GM19238 (cell line): ENCODE data around the gene VPS36.
"Not testable (repeated sequence)": the region's sequence is repeated elsewhere in the genome, so short reads cannot be mapped to it uniquely, and the experiment has no call there.

Experiments used
- DNase-seq: peaks from one replicate; pipeline ENCODE4 v3.0.0; 2011; ENCODE audit warnings: low spot score; ENCODE audit not compliant: insufficient read length

The VPS36 gene

GRCh38 chr13:52446265-52446664 lies 4.2 kb downstream of the VPS36 start:
- DNase-seq: no peak

- DNase-seq: no peak
Observed at GRCh38 chr13:52432456-52432855, 18.0 kb downstream of the VPS36 start.

- DNase-seq: no peak
Observed at GRCh38 chr13:52428295-52428694, 22.1 kb downstream of the VPS36 start.

DNA sequence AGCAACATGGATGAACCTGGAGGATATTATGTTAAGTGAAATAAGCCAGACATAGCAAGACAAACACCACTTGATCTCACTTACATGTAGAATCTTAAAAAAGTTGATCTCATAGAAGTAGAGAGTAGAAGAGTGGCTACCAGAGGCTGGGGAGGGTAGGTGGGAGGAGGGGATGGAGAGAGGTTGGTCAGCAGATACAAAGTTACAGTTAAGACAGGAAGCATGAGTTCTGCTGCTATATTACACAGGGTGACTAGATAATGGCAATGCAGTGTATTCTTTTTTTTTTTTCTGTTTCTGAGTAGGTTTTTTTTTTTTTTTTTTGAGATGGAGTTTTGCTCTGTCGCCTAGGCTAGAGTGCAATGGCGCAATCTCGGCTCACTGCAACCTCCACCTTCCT lies 29.2 kb downstream of the VPS36 start:
- DNase-seq: no peak

DNA sequence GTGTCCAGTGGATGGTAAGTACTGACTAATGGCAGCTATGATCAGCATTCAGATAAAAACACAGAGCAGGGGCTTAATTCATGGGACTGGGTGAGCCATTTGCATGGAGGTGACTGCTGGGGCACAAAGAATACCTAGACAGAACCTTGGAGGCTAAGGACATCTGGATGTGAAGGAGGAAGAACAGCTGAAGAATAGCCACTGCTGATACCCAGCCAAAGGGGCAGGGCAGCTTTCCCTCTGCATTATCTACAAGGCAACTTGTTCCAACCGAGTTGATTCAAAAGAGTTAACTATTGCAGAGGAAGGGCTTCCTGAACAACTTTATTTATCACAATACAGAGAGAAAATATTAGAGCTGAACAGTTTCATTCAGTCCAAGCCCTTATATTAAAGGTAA lies 31.4 kb downstream of the VPS36 start:
- no peak for DNase-seq

DNA sequence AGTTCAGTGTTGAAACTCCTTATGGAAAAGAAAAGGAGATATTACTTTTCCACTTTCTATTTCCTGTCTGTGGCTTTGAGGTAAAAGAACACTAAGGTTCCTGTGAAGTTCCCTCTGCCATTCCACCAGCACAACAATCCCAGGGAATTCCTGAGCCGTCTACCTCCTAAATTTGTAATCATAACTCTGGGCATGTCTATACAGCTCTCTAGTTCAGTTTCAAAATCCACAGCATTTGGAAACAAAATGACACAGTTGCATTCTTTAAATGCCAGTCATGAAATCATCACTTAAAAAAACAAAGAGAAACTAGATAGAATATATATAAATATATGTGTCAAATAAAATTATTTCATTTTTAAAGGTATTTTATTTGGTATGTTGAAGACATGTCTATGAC lies 35.5 kb downstream of the VPS36 start:
- no peak for DNase-seq

DNA sequence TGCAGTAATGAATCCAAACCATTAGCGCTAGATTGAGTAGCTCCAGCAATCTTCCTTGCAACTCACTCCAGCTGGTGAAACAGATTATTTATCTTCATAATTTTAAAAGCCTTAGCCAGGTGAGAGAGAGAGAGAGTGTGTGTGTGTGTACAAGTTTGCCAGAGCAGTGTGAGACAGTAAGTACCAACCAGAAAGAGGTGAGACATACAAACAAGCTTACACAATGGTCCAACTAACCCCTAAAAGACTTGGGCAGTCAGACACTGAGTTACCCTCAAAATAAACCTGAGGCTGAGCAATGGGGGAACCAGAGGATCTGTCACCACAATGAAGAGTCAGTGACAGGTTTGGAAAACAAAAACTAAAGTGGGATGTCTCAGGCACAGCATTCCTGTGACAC lies 36.4 kb downstream of the VPS36 start:
- no peak for DNase-seq

DNA sequence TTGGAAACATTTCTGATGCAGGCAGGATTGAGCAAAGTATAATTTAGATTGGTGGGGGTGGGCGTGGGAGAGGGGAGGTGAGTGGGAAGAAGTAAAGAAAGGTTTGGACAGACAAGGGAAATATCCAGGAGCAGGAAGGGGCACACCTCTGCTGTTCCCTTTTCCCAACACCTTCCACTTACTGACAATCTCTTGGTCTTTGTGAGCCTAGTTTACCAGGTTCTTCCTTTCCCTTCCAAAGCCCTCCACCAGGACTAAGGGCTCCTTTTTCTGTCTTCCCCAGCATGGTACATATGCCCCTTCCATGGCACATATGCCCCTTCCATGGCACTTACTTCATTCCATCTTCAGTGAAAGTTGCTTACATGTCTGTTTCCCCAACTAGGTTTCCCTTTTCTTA lies 38.3 kb downstream of the VPS36 start:
- DNase-seq: no peak

GRCh38 chr13:52411629-52412028 lies 38.8 kb downstream of the VPS36 start:
- DNase-seq: peak; percentile 16

GRCh38 chr13:52408071-52408658 lies 42.3 kb downstream of the VPS36 start:
- not testable (repeated sequence) for DNase-seq

- not testable (repeated sequence) for DNase-seq
Observed at GRCh38 chr13:52407436-52407835, 43.0 kb downstream of the VPS36 start.

GRCh38 chr13:52406629-52407028 lies 43.8 kb downstream of the VPS36 start:
- no peak for DNase-seq

DNA sequence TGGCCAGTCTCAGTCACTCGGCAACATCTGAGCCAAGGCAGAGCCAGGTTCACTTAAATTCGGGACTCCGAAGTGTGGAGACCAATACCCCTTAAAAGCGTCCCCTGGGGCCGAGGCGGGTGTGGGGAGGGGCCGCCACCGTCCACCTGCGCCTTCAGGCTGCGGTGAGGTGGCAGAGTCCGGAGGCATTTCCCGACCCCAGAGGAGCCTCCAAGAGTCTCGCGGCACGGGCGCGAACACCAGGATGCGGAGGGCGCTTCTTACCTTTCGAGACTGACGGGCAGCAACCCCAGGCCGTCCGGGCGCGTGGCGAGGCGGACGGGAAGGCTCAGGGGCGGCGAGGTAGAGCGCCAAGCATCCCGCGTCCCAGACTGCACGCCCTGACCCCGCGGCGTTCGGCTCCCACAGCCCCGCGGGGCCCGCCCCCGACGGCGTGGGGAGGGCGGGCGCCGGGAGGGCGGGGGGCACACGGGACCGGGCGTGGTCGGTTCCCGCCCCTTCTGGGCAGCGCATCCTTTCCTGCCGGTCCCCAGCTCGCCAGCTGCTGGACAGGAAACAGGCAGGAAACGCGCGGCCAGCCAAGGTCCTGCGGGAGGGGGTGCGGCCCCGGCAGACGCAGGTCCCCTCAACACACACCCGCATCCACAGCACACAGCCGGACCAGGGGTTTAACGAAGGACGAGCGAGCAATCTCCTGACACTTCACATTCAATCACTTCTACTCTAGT lies 44.5 kb downstream of the VPS36 start, which contains the start of gene THSD1:
Gene THSD1 (minus strand): TSS at position 406 of the 728 bp plus-strand sequence. CDS start 3,572 bp downstream, outside the sequence.
- peak; percentile 13 for DNase-seq

DNA sequence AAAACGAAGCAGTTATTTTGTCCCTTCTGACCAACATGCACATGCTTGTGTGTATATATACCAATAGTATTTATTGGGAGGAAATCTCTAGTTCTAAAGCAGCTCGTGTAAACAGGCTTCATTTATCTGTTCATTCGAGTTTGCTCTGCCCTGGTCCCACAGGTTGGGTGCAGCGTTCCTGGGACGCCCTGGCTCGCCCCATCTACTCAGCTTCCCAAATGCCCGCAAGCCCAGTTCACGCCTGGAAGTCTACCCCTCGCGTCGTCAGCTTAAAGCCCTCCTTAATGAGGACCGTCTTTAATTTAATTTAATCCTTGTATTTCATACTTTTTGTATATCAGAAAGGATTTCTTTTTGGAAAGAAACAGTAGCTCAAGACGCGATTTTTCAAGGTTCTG lies 45.1 kb downstream of the VPS36 start:
- DNase-seq: no peak

DNA sequence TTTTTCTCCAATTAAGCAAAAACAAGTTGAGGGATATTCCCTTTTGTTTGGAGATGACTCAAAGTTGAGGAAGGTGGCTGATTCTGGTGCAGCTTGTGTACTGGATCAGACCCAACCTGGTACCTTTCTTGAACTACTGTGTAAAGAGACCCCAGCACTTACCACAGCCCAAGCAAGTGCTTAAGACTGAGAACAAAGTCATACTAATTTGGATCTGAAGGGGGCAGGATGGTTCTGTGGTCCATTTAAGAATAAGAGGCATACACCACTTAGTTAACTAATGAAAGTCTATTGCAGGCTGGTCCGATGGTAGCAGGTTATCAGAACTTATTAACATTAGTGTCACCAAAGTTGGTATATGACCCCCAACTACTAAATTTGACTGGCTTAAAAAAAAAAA lies 50.7 kb downstream of the VPS36 start:
- DNase-seq: no peak

DNA sequence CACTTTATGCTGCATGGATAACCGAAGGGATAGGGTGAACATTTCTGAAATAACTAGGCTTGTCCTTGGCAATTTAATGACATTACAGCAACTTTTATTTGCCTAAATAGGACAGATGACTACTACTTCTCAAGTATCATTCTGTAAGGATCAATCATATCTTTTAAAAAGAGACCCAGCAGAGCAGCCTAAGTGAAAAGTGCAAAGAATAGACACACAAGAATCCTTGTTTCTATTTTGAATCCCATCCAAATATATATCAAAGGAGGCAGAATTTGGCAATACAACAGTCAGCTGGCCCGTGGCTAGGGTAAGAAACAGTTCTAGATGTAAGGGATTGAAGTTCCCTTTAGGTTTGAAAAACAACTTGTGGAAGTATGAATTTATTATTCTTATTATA lies 51.4 kb downstream of the VPS36 start:
- no peak for DNase-seq

GRCh38 chr13:52395704-52396103 lies 54.7 kb downstream of the VPS36 start:
- DNase-seq: no peak

- no peak for DNase-seq
Observed at GRCh38 chr13:52394586-52394985, 55.8 kb downstream of the VPS36 start.

- no peak for DNase-seq
Observed at GRCh38 chr13:52393572-52394357, 56.7 kb downstream of the VPS36 start.

- DNase-seq: no peak
Observed at GRCh38 chr13:52387721-52388120, 62.7 kb downstream of the VPS36 start.

GRCh38 chr13:52385870-52386269 lies 64.6 kb downstream of the VPS36 start:
- no peak for DNase-seq

- no peak for DNase-seq
Observed at GRCh38 chr13:52383366-52383765, 67.1 kb downstream of the VPS36 start.
